HEK293 (cell line): ENCODE results near the gene RUNX1.

ENCODE experiments used
- GLI4 ChIP-seq: fragments of 450-650 bp; formaldehyde crosslinking; IDR thresholded peaks from 2 replicates; pipeline ENCODE4 v1.5.1; 2016; ENCODE audit warnings: missing biosample characterization, missing genetic modification characterization
- KLF7 ChIP-seq: fragments of 450-650 bp; formaldehyde crosslinking; IDR thresholded peaks from 2 replicates; pipeline ENCODE4 v1.5.1; 2016; ENCODE audit warnings: missing biosample characterization, missing genetic modification characterization, borderline replicate concordance
- RBAK ChIP-seq: fragments of 450-650 bp; formaldehyde crosslinking; IDR thresholded peaks from 2 replicates; pipeline ENCODE4 v1.5.1; 2016; ENCODE audit warnings: missing biosample characterization, missing genetic modification characterization
- REPIN1 ChIP-seq: fragments of 450-650 bp; formaldehyde crosslinking; IDR thresholded peaks from 2 replicates; pipeline ENCODE4 v1.5.1; 2017; ENCODE audit warnings: missing biosample characterization, missing genetic modification characterization, low read depth
- SCRT2 ChIP-seq: fragments of 450-650 bp; formaldehyde crosslinking; IDR thresholded peaks from 2 replicates; pipeline ENCODE4 v1.5.1; 2016; ENCODE audit warnings: missing biosample characterization, missing genetic modification characterization
- ZBTB48 ChIP-seq: fragments of 450-650 bp; formaldehyde crosslinking; IDR thresholded peaks from 2 replicates; pipeline ENCODE4 v1.5.1; 2016; ENCODE audit warnings: missing biosample characterization, missing genetic modification characterization
- ZNF169 ChIP-seq: fragments of 450-650 bp; formaldehyde crosslinking; IDR thresholded peaks from 2 replicates; pipeline ENCODE4 v1.5.1; 2016; ENCODE audit warnings: missing biosample characterization, missing genetic modification characterization
- ZNF223 ChIP-seq: fragments of 450-650 bp; formaldehyde crosslinking; IDR thresholded peaks from 2 replicates; pipeline ENCODE4 v1.5.1; 2016; ENCODE audit warnings: missing biosample characterization, missing genetic modification characterization
- ZNF24 ChIP-seq: fragments of 450-650 bp; formaldehyde crosslinking; IDR thresholded peaks from 2 replicates; pipeline ENCODE4 v1.5.1; 2016; ENCODE audit warnings: missing biosample characterization, missing genetic modification characterization
- ZNF324 ChIP-seq: fragments of 450-650 bp; formaldehyde crosslinking; IDR thresholded peaks from 2 replicates; pipeline ENCODE4 v1.5.1; 2016; ENCODE audit warnings: missing biosample characterization, missing genetic modification characterization
- ZNF350 ChIP-seq: fragments of 450-650 bp; formaldehyde crosslinking; IDR thresholded peaks from 2 replicates; pipeline ENCODE4 v1.5.0; 2017; ENCODE audit warnings: missing biosample characterization, mild to moderate bottlenecking, missing genetic modification characterization
- ZNF391 ChIP-seq: fragments of 450-650 bp; formaldehyde crosslinking; IDR thresholded peaks from 2 replicates; pipeline ENCODE4 v1.5.1; 2016; ENCODE audit warnings: low read depth, missing biosample characterization, missing genetic modification characterization, borderline replicate concordance
- ZNF423 ChIP-seq: fragments of 450-650 bp; formaldehyde crosslinking; IDR thresholded peaks from 2 replicates; pipeline ENCODE4 v1.5.1; 2016; ENCODE audit warnings: missing biosample characterization, missing genetic modification characterization
- ZNF426 ChIP-seq: fragments of 450-650 bp; formaldehyde crosslinking; IDR thresholded peaks from 2 replicates; pipeline ENCODE4 v1.5.1; 2017; ENCODE audit warnings: missing biosample characterization, missing genetic modification characterization, mild to moderate bottlenecking, inconsistent platforms, moderate library complexity
- ZNF48 ChIP-seq: fragments of 450-650 bp; formaldehyde crosslinking; IDR thresholded peaks from 2 replicates; pipeline ENCODE4 v1.5.1; 2016; ENCODE audit warnings: missing biosample characterization, missing genetic modification characterization
- ZNF501 ChIP-seq: fragments of 450-650 bp; formaldehyde crosslinking; IDR thresholded peaks from 2 replicates; pipeline ENCODE4 v1.5.1; 2016; ENCODE audit warnings: missing biosample characterization, missing genetic modification characterization
- ZNF558 ChIP-seq: fragments of 450-650 bp; formaldehyde crosslinking; IDR thresholded peaks from 2 replicates; pipeline ENCODE4 v1.5.1; 2016; ENCODE audit warnings: missing biosample characterization, missing genetic modification characterization
- ZNF571 ChIP-seq: fragments of 450-650 bp; formaldehyde crosslinking; IDR thresholded peaks from 2 replicates; pipeline ENCODE4 v1.5.0; 2017; ENCODE audit warnings: missing biosample characterization, missing genetic modification characterization
- ZNF623 ChIP-seq: fragments of 450-650 bp; formaldehyde crosslinking; IDR thresholded peaks from 2 replicates; pipeline ENCODE4 v1.5.1; 2016; ENCODE audit warnings: missing biosample characterization, missing genetic modification characterization
- ZNF624 ChIP-seq: fragments of 450-650 bp; formaldehyde crosslinking; IDR thresholded peaks from 2 replicates; pipeline ENCODE4 v1.5.1; 2017; ENCODE audit warnings: missing biosample characterization, missing genetic modification characterization
- ZNF626 ChIP-seq: fragments of 450-650 bp; sonication (Bioruptor Pico); formaldehyde crosslinking; IDR thresholded peaks from 2 replicates; pipeline ENCODE4 v1.5.1; 2018; ENCODE audit warnings: missing biosample characterization, missing genetic modification characterization, inconsistent platforms
- TF ChIP-seq, protein P1 (sequence below): fragments of 450-650 bp; formaldehyde crosslinking; IDR thresholded peaks from 2 replicates; pipeline ENCODE4 v1.5.1; 2016; ENCODE audit warnings: missing biosample characterization, missing genetic modification characterization
- TF ChIP-seq, protein P2 (sequence below): fragments of 450-650 bp; formaldehyde crosslinking; IDR thresholded peaks from 2 replicates; pipeline ENCODE4 v1.5.1; 2016; ENCODE audit warnings: missing biosample characterization, missing genetic modification characterization, borderline replicate concordance
- TF ChIP-seq, protein P3 (sequence below): fragments of 450-650 bp; formaldehyde crosslinking; IDR thresholded peaks from 2 replicates; pipeline ENCODE4 v1.5.1; 2017; ENCODE audit warnings: missing biosample characterization, mild to moderate bottlenecking, missing genetic modification characterization, moderate library complexity
- TF ChIP-seq, protein P4 (sequence below): sonication (generic); formaldehyde crosslinking; IDR thresholded peaks from 2 replicates; pipeline ENCODE4 v1.8.1; 2022; ENCODE audit warnings: mild to moderate bottlenecking, moderate library complexity, missing genetic modification reagents
- TF ChIP-seq, protein P5 (sequence below): fragments of 450-650 bp; formaldehyde crosslinking; IDR thresholded peaks from 2 replicates; pipeline ENCODE4 v1.5.1; 2016; ENCODE audit warnings: missing biosample characterization, missing genetic modification characterization

Gene RUNX1

DNA sequence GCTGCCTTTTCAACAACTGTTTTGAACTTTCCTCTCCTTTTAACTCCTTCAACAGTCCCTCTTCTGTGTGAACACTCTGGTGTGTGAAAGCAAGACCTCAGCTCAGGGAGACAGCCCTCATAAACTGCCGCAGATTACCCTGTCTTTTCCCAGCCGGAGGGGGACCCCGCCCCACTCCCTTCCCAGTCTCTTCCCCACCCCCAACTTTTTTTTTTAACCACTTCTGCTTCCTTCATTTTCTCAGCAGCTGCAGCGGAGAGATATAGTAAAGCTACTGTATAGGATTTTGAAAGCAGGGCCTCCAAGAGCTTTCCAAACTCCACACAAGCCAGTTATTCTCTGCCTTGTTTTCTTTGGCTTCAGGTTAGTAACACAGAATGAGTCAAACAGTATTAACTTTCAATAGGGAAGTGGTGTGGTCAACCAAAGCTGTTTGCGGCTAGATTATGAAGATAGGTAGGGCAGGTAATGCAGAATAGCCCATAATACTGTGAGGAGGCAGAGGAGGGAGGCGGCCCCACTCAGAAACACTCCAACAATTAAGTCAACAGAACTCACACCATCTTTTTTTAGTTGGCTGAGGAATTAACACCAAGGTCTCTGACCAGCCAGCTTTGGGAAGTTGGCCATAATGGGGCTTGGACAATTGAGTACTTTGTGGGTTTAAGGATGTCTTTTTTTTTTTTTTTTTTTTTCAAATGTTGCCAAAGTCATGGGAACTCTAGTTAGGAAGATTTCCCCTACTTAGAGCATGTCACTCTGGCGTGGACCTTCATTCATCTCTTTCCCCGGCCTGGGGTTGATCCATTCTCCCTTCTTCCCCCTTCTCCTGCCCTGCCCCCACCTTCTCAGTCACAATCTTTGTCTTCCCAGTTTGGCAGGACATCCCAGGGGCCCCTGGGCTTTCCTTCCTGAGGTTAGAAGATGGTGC lies 203.3 kb downstream of the RUNX1 start (continued):
- TF ChIP-seq, protein P1, sequence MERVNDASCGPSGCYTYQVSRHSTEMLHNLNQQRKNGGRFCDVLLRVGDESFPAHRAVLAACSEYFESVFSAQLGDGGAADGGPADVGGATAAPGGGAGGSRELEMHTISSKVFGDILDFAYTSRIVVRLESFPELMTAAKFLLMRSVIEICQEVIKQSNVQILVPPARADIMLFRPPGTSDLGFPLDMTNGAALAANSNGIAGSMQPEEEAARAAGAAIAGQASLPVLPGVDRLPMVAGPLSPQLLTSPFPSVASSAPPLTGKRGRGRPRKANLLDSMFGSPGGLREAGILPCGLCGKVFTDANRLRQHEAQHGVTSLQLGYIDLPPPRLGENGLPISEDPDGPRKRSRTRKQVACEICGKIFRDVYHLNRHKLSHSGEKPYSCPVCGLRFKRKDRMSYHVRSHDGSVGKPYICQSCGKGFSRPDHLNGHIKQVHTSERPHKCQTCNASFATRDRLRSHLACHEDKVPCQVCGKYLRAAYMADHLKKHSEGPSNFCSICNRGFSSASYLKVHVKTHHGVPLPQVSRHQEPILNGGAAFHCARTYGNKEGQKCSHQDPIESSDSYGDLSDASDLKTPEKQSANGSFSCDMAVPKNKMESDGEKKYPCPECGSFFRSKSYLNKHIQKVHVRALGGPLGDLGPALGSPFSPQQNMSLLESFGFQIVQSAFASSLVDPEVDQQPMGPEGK (tag by site-specific recombination): peak; percentile 86
- TF ChIP-seq ZNF391 (no peak), ZNF169 (no peak), ZNF423 (no peak), ZNF48 (tag by site-specific recombination) (no peak), ZNF624 (no peak), GLI4 (tag by site-specific recombination) (no peak), ZNF623 (tag by site-specific recombination) (0 out of 2 replicates have a peak, but pooled peaks have one; percentile 19), ZNF571 (tag by site-specific recombination) (no peak), ZNF350 (tag by site-specific recombination) (no peak), ZNF501 (no peak), ZNF426 (tag by site-specific recombination) (no peak), ZNF558 (no peak), ZNF223 (no peak), RBAK (tag by site-specific recombination) (no peak), ZBTB48 (tag by site-specific recombination) (no peak), ZNF626 (tag by site-specific recombination) (no peak), ZNF324 (tag by site-specific recombination) (peak; percentile 91; the same call in 1 of the 2 replicates), SCRT2 (tag by site-specific recombination) (no peak), ZNF24 (tag by site-specific recombination) (peak; percentile 90), REPIN1 (tag by site-specific recombination) (no peak), KLF7 (tag by site-specific recombination) (peak; percentile 76; the same call in 1 of the 2 replicates)
- TF ChIP-seq, protein P2, sequence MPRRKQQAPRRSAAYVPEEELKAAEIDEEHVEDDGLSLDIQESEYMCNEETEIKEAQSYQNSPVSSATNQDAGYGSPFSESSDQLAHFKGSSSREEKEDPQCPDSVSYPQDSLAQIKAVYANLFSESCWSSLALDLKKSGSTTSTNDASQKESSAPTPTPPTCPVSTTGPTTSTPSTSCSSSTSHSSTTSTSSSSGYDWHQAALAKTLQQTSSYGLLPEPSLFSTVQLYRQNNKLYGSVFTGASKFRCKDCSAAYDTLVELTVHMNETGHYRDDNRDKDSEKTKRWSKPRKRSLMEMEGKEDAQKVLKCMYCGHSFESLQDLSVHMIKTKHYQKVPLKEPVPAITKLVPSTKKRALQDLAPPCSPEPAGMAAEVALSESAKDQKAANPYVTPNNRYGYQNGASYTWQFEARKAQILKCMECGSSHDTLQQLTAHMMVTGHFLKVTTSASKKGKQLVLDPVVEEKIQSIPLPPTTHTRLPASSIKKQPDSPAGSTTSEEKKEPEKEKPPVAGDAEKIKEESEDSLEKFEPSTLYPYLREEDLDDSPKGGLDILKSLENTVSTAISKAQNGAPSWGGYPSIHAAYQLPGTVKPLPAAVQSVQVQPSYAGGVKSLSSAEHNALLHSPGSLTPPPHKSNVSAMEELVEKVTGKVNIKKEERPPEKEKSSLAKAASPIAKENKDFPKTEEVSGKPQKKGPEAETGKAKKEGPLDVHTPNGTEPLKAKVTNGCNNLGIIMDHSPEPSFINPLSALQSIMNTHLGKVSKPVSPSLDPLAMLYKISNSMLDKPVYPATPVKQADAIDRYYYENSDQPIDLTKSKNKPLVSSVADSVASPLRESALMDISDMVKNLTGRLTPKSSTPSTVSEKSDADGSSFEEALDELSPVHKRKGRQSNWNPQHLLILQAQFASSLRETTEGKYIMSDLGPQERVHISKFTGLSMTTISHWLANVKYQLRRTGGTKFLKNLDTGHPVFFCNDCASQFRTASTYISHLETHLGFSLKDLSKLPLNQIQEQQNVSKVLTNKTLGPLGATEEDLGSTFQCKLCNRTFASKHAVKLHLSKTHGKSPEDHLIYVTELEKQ: peak; percentile 99
- TF ChIP-seq, protein P3, sequence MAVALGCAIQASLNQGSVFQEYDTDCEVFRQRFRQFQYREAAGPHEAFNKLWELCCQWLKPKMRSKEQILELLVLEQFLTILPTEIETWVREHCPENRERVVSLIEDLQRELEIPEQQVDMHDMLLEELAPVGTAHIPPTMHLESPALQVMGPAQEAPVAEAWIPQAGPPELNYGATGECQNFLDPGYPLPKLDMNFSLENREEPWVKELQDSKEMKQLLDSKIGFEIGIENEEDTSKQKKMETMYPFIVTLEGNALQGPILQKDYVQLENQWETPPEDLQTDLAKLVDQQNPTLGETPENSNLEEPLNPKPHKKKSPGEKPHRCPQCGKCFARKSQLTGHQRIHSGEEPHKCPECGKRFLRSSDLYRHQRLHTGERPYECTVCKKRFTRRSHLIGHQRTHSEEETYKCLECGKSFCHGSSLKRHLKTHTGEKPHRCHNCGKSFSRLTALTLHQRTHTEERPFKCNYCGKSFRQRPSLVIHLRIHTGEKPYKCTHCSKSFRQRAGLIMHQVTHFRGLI (tag by site-specific recombination): peak; percentile 83; the same call in 1 of the 2 replicates
- TF ChIP-seq, protein P4, sequence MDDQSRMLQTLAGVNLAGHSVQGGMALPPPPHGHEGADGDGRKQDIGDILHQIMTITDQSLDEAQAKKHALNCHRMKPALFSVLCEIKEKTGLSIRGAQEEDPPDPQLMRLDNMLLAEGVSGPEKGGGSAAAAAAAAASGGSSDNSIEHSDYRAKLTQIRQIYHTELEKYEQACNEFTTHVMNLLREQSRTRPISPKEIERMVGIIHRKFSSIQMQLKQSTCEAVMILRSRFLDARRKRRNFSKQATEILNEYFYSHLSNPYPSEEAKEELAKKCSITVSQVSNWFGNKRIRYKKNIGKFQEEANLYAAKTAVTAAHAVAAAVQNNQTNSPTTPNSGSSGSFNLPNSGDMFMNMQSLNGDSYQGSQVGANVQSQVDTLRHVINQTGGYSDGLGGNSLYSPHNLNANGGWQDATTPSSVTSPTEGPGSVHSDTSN: no peak
- TF ChIP-seq, protein P5, sequence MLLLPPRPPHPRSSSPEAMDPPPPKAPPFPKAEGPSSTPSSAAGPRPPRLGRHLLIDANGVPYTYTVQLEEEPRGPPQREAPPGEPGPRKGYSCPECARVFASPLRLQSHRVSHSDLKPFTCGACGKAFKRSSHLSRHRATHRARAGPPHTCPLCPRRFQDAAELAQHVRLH (tag by site-specific recombination): no peak
